Measurements from ENCODE around the gene NEDD4.

- TF ChIP-seq, protein P1, sequence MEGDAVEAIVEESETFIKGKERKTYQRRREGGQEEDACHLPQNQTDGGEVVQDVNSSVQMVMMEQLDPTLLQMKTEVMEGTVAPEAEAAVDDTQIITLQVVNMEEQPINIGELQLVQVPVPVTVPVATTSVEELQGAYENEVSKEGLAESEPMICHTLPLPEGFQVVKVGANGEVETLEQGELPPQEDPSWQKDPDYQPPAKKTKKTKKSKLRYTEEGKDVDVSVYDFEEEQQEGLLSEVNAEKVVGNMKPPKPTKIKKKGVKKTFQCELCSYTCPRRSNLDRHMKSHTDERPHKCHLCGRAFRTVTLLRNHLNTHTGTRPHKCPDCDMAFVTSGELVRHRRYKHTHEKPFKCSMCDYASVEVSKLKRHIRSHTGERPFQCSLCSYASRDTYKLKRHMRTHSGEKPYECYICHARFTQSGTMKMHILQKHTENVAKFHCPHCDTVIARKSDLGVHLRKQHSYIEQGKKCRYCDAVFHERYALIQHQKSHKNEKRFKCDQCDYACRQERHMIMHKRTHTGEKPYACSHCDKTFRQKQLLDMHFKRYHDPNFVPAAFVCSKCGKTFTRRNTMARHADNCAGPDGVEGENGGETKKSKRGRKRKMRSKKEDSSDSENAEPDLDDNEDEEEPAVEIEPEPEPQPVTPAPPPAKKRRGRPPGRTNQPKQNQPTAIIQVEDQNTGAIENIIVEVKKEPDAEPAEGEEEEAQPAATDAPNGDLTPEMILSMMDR (IDR thresholded peaks at IDR 0.05) = peak; percentile 82 to 90 (median 85)
- TF ChIP-seq EP300 (IDR thresholded peaks at IDR 0.05; ENCODE audit: low read depth) (no peak), POLR2A (IDR thresholded peaks at IDR 0.05) (no peak)
These were observed 147.2 kb downstream of the NEDD4 start for GRCh38 chr15:55846116-55846707.
